GM18858 (cell line): ENCODE results near the gene KAZALD1.

ENCODE experiments used
- ATAC-seq: cut with Tn5 transposase; IDR thresholded peaks from one replicate; pipeline ENCODE4 v1.9.1; 2021; ENCODE audit not compliant: unreplicated experiment

KAZALD1 gene

GRCh38 chr10:101065481-101066145 is 3.8 kb downstream of the KAZALD1 start:
- ATAC-seq: no peak

- no peak for ATAC-seq
Observed at GRCh38 chr10:101066146-101066895, 4.5 kb downstream of the KAZALD1 start.

GRCh38 chr10:101066896-101067355 is 5.1 kb downstream of the KAZALD1 start:
- ATAC-seq: no peak

- no peak for ATAC-seq
Observed at GRCh38 chr10:101067356-101068083, 5.7 kb downstream of the KAZALD1 start.

- no peak for ATAC-seq
Observed at GRCh38 chr10:101069441-101069840, 7.7 kb downstream of the KAZALD1 start.

- no peak for ATAC-seq
Observed at GRCh38 chr10:101070098-101070497, 8.3 kb downstream of the KAZALD1 start.

- no peak for ATAC-seq
Observed at GRCh38 chr10:101071267-101071884, 9.6 kb downstream of the KAZALD1 start.

GRCh38 chr10:101071885-101072433 is 10.2 kb downstream of the KAZALD1 start:
- no peak for ATAC-seq

- no peak for ATAC-seq
Observed at GRCh38 chr10:101072923-101073322, 11.1 kb downstream of the KAZALD1 start.

GRCh38 chr10:101073631-101074030 is 11.8 kb downstream of the KAZALD1 start:
- no peak for ATAC-seq

- ATAC-seq: no peak
Observed at GRCh38 chr10:101075775-101076174, 14.0 kb downstream of the KAZALD1 start.

- no peak for ATAC-seq
Observed at GRCh38 chr10:101076630-101077029, 14.8 kb downstream of the KAZALD1 start.

GRCh38 chr10:101079874-101080273 is 18.1 kb downstream of the KAZALD1 start:
- no peak for ATAC-seq

GRCh38 chr10:101080933-101081931 is 19.4 kb downstream of the KAZALD1 start:
- ATAC-seq: no peak

GRCh38 chr10:101085846-101086245 is 24.1 kb downstream of the KAZALD1 start:
- no peak for ATAC-seq

- ATAC-seq: no peak
Observed at GRCh38 chr10:101087376-101087775, 25.6 kb downstream of the KAZALD1 start.

GRCh38 chr10:101087965-101088364 is 26.2 kb downstream of the KAZALD1 start:
- ATAC-seq: no peak

- ATAC-seq: no peak
Observed at GRCh38 chr10:101089520-101090299, 27.9 kb downstream of the KAZALD1 start.

GRCh38 chr10:101090597-101090996 is 28.8 kb downstream of the KAZALD1 start:
- no peak for ATAC-seq
